SK-N-MC (cell line): Measurements from ENCODE around the gene PCCA.

Experiments used
- EZH2 ChIP-seq: fragments of 200-600 bp; sonication (generic); IDR thresholded peaks from one replicate; pipeline ENCODE4 v1.6.1; 2017; ENCODE audit warnings: antibody characterized with exemption
- POLR2AphosphoS5 ChIP-seq: IDR thresholded peaks from 2 replicates; pipeline ENCODE4 v1.6.1; 2012; ENCODE audit warnings: mild to moderate bottlenecking, low read depth, low read length, borderline replicate concordance

- no peak for TF ChIP-seq EZH2
- no peak for TF ChIP-seq POLR2AphosphoS5
Observed at GRCh38 chr13:100254002-100254401, 165.1 kb downstream of the PCCA start.
